Activated CD8-positive, alpha-beta memory T cell treated with anti-CD3 and anti-CD28 coated beads, Interleukin-2, amount 50 U/mL, for 24 hours (primary cell): ENCODE results near the gene DCT.

ENCODE experiments used
- DNase-seq: peaks from one replicate; pipeline ENCODE4 v3.0.0-alpha.2; 2020; ENCODE audit errors: extremely low read depth

Gene DCT

DNA sequence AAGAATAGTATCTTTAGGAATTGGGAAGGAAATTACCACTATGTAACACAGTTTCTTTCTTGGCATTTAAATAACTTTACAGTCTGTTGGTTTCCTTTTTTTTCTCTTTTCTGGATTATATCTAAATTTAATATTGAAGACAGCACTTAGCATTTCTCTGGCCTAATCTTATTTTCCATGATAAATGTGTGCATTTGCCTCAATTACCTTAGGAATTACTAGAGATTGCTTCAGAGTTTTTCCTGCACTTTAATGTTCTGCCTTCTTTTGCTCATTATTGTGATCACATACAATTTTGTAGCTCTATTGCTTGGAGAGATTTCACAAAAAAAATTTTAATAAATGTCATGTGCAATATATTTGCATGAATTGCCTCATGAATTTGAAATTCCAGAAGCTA lies 25.1 kb downstream of the DCT start:
- DNase-seq = no peak

DNA sequence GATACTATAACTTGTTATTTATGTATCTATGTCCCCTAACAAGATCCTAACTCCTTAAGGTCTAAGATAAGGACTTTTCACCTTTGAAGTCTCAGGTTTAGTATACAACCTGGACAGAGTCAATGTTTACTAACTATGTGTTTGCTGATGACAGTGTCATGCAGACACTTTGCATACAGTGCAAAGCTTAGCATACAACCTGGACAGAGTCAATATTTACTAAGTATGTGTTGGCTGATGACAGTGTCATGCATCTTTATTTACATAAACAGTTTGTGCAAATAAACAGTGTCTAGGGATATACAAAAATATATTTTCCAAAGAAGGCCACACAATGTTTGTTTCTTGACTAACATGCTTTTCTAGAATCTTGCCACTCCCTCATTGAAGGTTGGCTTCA lies 34.7 kb downstream of the DCT start:
- DNase-seq = no peak

DNA sequence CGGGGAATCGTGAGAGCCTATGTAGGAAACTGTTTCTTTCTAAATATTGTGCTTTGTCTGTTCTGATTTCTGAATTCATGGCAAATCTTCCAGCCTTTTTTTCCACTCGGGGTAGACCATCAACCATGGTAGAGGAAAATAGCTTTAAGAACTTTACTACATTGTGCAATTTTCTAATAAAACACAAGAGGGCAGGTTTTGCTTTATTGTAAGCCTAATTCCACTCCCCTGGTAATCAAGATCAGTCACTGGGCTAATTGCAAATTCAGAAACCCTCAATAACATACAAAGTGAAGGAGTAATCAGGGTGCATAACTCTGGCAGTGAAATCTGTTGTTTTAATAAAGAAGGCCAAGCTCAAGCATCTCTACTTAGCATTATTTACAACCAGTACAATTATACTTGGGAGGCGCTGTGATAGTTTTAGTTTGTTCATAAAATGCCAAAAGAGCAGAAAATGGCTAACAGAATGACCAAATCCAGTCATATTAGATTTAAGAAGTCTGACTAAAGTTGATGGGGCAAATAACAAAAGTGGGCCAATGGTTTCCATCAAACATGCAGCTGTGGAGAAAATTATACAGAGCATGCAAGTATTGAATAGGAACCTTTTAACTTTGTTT lies 43.8 kb downstream of the DCT start:
- DNase-seq = no peak

DNA sequence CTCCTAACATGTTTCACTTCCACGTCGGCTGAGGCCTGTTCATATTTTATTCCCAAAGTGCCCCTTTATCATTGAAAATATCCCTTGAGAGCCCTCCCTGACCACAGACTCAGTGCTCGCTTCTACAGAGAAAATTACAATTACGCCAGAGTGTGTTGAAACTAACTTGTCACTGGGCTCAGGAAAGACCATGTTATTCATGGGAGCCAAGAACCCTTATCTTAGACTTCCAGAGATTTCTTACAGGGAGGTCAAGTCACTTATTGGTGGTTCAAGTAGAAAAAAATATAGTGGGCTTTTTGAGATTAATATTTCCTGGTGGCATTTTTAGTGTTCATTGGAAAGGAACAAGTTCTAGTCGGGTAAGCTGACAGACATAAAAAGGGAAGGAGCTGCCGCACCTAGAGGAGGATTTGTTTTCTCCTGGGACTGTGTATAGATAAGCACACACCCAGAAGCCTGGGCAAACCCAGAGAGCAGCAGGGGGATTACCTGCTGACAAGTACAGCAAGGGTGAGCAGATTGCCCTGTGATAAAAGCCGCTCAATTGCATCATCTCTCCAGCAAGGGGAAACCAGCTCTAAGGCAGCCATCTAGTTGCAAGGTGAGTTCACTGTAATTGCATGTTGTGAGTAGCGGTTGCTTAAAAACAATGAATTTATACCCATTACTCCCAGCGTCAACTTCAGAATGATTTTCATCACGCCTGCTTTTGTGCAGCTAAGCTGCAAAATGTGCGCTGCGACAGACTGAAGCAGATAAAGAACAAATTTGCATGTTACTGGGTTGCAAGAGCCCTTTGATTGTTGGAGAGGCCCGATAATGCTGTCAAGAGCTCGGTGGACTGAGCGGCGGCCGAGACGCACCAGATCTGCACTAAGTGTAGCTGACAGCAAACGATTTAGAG lies 46.2 kb downstream of the DCT start:
- no peak for DNase-seq

DNA sequence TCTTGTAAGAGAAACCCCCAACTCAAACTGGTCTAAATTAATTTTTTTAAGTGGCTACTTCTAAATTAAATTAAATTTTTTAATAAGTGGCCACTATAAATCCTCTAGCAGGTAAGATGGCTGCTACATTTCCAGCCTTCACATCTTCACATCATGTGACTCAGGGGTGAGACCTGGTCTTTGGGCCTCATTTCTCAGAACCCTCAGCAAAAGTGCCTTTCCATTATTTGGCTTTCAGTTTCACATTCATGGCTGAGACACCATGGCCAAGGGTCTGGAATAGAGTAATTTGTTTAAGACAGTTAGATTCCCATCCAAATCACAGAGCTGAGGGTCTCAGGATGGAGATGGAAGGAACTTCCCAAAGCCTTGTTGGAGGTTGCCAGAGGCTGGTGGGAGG lies 47.5 kb downstream of the DCT start:
- DNase-seq = no peak

DNA sequence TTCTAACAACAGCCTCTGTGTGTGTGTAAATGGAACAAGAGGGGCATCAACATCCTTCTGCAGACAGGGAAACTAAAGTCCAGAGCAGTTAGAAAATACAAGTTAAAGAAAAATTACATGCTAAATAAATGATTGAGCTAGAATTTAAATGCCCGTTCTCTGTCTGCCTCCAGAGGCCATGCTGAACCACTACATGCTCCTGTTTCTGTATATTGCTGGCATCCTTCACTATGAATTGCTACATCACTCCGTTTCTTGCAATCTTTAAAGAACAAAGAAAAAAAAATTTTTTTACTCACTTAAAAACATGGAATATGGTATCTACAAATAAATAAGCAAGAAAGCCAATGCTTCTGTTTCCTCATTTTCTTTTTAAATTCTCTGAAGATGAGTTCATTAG lies 47.9 kb downstream of the DCT start:
- DNase-seq = no peak

DNA sequence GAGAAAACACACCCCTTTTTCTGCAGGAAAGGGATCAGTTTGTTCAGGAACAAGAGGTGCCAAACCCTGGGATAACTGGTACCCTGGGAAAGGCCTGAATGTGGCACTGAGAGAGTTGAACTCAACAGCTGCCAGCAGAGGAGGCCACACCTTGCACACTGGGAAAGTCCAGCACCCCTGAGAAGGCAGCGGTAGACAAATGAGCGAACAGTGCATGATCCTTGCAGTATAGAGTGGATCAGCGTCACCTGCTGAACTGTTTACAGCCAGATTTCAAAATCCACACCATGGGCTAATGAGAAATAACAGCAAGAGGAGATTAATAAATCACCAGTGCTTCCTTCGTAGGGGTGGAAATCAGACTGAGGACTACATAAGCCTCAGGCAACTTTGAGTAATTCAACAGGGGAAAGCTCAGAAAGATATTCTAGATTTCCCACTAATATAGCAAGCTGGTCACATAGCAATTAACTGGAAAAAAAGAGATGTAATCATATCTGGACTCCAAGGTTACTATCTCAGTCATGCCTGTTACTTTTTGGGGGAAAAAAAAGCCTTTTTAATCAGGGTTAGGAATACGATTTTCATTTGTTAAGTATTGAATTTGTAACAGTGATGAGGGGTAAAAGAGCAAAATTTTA lies 52.0 kb downstream of the DCT start:
- no peak for DNase-seq

DNA sequence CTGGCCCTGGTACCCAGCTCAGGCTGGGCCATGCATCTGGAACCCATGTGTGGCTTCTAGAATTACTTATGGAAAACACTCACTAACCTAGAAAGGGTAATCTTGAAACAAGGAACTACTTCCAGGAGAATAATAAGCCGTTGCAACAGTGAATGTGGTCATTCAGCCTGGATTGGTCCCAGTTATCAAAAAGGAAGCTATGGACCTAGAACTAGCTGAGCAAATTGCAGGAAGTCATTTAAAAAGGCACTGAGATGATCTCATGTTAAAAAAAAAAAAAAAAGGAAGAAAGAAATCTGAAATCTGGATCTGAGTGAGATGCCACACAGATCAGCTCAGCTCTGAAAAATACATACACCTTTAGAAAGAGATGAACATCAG lies 59.6 kb downstream of the DCT start:
- DNase-seq = no peak

DNA sequence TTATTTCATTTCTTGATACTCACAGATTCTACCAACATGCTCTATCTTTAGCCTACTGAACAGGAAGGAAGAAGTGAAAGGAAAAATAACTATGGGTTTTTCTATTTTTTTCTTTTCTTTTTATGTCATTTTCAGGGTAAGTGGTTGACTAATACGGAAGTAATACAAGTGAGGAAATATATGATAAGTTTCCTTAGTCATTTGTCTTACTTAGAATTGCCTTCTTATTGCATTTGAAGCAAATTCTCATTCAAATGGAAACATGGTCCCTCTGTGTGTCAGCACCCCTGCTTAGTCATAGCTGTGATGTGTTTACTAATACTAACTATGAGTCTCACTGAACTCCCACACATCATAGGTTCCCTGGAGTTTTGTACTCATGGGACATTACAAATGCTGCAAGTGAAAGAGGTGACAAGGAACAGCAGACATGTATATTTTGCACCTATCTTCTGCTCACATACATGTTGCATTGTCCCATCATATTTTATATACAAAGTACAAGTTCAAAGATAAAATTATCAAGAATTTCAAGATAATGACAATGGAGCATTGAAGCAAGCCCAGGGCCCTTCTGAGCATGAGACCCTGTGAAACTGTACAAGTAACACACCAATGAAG lies 60.1 kb downstream of the DCT start:
- no peak for DNase-seq

DNA sequence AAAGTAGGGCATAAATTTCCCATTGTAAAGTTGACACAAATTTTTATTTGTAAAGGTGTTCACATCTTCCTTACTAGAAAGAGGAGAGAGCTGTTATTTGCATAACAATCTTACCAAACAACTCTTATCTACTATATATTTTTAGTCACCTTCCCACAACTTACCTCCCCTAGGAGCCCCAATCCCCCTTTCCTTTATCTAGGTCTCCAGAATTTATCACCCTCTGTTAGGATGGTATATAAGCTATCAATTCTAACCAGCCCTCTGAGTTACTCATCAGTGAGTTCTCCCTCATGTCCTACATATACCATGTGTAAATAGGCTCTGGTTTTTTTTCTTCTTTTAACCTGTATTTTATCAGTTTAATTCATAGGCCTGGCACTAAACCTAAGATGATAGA lies 62.2 kb downstream of the DCT start:
- no peak for DNase-seq

DNA sequence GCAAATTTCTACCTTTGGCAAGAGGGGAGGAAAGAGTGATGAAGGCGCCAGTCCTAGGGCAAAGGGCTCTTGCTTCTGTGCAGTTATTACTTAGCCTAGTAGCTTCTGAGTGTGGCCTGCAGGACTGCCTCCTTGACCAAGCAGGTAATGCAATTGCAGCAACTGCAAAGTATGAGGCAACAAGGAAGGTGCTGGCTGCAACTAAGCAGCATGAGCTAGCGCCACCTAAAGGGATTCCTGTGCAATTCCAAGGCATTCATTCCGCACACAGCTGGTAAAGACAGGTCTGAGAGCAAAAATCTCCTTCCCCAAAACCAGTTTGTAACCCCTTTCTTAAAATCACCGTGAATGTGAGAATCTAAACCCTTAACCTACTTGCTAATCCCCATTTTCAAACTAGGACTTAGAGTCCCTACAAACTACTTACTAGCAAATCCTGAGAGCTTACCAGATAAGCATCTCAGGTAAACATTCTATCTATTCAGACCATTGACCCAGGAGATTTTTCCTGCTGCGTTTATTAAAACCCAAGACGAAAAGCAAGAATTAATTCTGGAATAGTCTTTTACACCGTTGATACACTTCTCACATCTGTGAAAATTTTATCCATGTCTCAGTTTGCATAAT lies 62.9 kb downstream of the DCT start:
- no peak for DNase-seq

DNA sequence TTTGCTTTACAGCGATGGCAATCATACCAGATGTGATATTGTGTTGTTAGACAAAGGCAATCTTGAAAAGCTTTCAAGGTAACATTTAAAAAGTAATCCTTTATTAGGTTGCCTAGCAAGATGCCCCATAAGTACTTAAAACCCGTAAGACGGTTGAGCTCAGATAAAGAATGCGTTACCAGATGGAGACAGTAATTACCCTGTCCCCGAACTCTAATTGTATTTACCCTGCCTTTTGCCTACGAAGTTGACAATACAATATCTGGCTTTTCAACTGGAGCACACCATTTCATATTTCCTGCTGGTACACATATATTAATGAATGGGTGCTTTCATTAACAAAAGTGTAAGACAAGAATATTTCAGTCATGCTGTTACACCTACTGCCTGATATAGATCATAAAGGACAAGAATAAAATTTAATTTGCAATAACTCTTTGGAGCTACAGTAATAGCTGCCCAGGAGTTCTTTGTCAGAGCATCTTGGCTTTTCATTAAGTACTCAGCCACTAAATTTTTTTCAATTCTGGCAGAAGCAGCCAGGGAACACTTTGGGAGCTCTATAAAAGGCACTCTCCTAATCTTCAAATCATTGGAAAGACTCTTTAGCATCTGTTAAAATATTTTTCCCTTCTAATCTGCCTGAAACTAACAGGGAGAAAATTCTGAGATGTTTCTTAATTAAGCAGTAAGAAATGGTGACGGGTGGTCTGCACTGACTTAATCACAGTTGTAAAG lies 63.8 kb downstream of the DCT start:
- DNase-seq = no peak

DNA sequence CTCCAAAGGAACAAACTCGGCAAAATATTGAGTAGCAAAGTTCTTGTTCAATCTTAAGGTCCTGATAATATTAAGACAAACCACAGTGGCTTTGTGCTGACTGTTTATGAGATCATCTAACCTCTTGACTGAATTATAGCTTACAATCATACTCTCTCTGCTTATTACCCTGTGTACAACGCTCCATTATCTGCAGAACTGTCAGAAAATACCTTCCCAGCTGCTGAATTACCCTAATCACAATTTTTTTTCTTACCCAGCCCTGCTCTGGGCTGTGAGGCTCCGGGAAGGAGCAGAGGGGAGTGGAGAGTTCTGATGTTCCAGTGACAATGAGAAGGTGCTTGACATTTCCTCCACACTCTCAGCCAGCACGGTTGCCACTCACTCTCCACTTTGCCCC lies 64.8 kb downstream of the DCT start:
- no peak for DNase-seq

DNA sequence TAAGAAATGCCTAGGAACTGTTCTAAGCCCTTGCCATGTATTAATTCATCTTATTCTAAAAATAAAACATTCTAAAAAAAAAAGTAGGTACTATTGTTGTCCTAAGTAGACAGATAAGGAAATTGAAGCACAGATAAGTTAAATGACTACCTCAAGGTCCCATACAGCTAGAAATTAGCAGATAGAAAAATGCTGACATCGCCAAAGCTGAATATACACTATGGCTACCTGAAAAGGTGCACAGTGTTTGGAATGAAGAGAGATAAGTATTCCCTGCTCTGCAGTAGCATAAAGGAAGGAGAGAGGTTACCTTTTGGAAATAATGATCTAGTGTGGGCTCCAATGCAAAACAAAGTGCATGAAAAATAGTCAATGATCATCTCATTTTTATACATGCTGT lies 65.3 kb downstream of the DCT start:
- DNase-seq = no peak

DNA sequence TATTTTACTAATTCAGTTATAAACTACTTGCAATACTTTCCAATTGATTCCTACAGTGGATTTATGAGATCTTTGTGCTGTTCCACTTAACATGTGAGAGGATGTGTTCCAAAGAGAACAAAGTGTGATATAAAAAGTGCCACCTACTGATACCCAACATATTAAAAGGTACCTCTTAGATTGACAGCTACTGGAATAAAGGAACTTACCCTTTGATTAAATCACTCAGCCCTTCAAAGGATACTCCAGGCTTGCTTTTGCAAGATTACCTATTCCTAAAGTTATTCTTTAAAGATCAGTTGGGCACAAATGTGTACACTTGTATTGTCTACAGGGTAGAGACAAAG lies 65.9 kb downstream of the DCT start:
- DNase-seq = no peak

DNA sequence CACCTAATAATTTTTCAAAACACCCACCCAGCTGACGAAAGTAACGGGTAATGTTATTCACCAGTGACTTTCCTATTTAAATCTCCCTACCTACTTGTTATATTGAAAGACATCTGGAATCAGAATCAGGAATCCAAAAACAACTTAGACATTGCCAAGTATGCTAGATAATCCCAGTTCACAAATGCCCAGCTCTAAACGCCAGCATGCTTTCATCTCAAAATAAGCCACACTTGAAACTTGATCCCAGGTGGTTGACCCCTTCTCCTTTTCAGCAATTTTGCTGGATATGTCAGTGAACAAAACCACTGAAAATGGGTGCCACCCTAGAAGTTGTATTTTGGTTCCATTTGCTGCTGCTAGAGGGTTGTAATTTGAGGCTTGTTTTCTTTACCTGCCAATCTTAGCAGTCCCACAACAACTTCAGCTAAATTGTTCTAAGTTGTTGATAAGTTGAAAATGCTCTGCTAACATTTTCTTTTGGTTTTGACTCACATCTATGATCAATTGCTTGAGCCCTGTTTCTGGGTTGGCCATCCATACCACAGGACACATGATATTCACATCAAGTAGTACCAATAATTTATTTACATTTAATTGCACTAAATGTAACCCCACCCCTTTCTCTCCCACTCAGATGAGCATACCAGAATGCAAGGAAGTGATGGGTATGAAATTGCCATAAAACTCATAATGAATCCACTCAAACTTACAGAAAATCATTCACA lies 66.4 kb downstream of the DCT start:
- no peak for DNase-seq

DNA sequence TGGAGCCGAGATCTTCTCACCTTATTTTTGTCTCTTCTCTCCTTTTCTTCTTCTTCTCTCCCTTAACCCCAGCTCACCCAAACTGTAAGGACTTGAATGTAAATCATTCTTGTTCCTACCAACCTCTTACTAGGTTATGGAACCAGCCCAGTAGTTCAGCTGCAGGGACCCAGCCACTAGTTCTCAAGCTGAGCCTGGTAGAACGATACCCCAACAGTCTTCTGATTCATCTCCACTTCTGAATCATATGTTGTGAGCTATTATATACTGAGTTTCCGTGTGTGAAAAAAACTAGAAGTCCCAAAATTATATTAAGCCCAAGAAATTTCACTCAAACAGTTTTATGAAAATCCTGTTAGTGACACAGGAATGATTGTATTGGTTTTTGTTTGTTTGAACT lies 67.7 kb downstream of the DCT start:
- DNase-seq = no peak

DNA sequence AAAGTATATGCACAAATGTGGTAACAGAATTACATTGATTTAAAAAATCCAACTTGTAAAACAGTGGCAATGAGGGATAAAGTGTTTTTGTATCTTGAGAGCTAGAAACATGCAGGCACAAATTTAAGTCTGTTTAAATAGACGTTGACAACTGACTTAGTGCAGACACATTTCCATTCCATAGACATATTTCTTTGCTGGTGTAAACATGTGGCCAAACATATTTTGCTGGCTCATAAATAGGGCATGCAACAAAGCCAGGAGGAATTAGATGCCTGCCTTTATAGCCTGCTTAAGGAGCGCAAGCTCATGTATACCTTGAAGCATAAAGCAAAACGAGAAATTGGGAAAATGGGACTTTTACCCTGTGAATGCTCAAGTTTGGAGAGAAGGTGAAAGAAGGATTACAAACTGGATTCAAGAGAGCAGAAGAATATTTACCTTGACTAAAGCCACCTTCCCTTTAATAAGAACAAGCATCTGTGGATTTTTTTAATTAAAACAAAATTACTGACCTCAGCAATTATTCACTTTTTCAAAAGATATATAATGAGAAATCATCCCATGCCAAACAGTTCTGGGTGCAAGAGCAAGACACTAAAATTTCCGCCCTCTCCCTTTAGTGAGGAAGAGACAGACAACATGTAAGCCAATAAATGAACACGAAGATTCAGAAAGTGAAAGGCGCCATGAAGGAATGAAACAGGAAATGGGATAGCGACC lies 71.0 kb downstream of the DCT start:
- no peak for DNase-seq

DNA sequence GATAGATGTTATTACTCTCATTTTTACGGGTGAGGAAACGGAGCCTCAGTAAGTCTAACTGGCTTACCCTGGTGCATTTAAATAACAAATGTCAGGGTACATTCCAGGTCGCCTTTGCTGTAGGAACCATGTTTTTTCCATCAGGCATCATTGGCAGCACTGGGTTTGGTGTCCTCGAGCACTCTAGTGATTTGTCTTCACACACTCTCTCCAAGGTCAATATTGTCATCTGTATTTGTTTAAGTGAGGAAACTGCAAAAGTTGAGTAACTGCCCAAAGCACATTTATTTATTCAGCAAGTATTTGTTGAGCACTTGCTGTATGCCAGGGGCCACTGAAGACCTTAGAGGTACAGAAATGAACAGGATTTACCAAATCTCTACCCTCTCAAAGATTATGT lies 78.6 kb downstream of the DCT start:
- no peak for DNase-seq

DNA sequence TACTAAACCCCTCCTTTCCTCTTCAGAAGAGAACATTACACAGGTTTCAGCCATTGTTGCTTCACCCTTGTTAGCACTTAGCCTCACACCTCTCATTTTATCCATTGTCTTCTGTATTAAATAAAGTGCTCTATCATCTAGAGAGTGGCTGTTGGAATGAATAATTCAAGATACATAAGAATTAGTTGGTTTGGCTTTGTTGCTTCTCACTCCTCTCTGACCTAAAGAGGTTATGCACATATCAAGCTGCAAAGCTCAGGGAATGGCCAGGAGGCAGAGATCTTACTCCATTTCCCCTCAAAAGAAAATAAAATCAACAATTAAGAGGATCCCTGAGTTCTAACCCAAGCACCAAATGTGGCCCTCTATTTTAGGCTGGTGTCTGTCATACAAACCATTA lies 79.7 kb downstream of the DCT start:
- DNase-seq = no peak
